Lower leg skin (tissue), 3 donors: Measurements from ENCODE around the gene STRIT1.

Experiments
- CTCF ChIP-seq, 3 donors: fragments of 450-650 bp; IDR thresholded peaks; one replicate each; pipeline ENCODE4 v1.5.1; 2016; ENCODE audit warnings: antibody characterized with exemption in 3 of 3, mild to moderate bottlenecking in 3 of 3, moderate library complexity in 2 of 3
- POLR2A ChIP-seq, 2 donors: fragments of 450-650 bp; IDR thresholded peaks; one replicate each; pipeline ENCODE4 v1.6.1; 2016 to 2017; ENCODE audit warnings: antibody characterized with exemption in 2 of 2, mild to moderate bottlenecking in 1 of 2, moderate library complexity in 1 of 2

GRCh38 chr3:155285936-155286335, 7.5 kb downstream of the STRIT1 start:
- TF ChIP-seq CTCF (IDR thresholded peaks at IDR 0.05) (no peak), POLR2A (IDR thresholded peaks at IDR 0.05) (no peak)
